Effector memory CD8-positive, alpha-beta T cell (primary cell): Measurements from ENCODE around the gene TXNDC2.
A peak's percentile ranks its signal among the peaks of the same experiment; 100 is the strongest.

Experiments used
- ATAC-seq: fragments of 150-1000 bp; cut with Tn5 transposase; replicated peaks from 2 replicates; pipeline ENCODE4 v1.10.0; 2021; ENCODE audit warnings: mild to moderate bottlenecking, moderate library complexity
- DNase-seq, 3 experiments: peaks; one replicate each; pipeline ENCODE4 v3.0.0; 2021
- H3K27ac Mint-ChIP-seq, 2 donors: one replicate each; pipeline ENCODE4 v1.8.0; 2022; ENCODE audit warnings: mild to moderate bottlenecking in 2 of 2, mixed read lengths in 2 of 2, moderate library complexity in 2 of 2
- H3K27me3 Mint-ChIP-seq, 2 donors: one replicate each; pipeline ENCODE4 v1.8.0; 2022; ENCODE audit warnings: mixed read lengths in 2 of 2
- H3K36me3 Mint-ChIP-seq: one replicate; pipeline ENCODE4 v1.8.0; 2022; ENCODE audit warnings: mild to moderate bottlenecking, moderate library complexity, mixed read lengths; ENCODE audit not compliant: insufficient read depth
- H3K4me1 Mint-ChIP-seq, 2 donors: one replicate each; pipeline ENCODE4 v1.8.0; 2022; ENCODE audit warnings: low read depth in 2 of 2, mixed read lengths in 2 of 2
- H3K4me3 Mint-ChIP-seq, 2 donors: one replicate each; pipeline ENCODE4 v1.8.0; 2022; ENCODE audit warnings: mild to moderate bottlenecking in 2 of 2, mixed read lengths in 2 of 2, moderate library complexity in 2 of 2
- H3K9me3 Mint-ChIP-seq, 2 donors: one replicate each; pipeline ENCODE4 v1.8.0; 2022; ENCODE audit warnings: mixed read lengths in 2 of 2

Gene TXNDC2

DNA sequence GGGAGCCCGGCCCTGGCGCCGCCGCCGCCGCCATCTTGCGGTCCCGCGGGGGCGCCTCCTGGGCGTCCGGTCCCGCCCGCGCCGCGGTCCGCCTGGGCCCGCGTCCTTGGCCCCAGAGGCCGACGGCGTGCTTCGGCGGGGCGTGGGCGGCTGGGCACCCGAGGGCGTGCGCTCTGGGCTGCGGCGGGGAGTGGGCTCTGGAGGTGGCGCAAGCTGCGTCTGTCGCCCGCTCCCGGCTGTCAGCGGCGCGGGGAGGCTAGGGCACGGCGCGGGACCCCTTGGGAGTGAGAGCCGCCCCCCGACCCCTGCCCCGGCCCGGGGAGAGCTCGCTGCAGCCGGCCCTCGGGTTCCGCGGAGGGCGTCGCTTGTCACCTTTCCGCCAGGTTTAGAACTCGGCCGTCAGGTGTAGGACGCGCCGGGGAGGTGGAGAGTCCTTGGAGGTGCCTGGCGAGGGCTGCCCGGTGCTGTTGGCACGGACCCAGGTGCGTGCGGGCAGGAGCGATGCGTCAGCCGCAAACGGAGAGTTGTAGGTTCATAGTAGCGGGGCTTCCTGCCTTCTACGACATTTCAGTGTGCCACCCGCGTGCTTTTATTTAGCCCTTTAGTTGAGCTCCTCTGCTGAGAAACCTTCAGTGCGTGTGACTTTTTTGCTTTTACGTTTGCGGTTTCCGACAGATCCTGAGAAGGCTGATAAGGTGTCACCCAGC lies 29.0 kb downstream of the TXNDC2 start:
- peak overlapping the region; percentile 76 to 86 for H3K27ac Mint-ChIP-seq
- peak; percentile 39 for ATAC-seq
- peak overlapping the region; percentile 84 to 87 for H3K4me3 Mint-ChIP-seq
- peaks cover 2 to 4% of the 10 kb centered on the region in 2 donors for H3K27me3 Mint-ChIP-seq
- DNase-seq = peak; percentile 65 to 73 (median 73)
- H3K36me3 Mint-ChIP-seq = peaks cover 16% of the 10 kb centered on the region
- no peaks in the 10 kb centered on the region for H3K9me3 Mint-ChIP-seq
- H3K4me1 Mint-ChIP-seq = peaks cover 17 to 20% of the 10 kb centered on the region in 2 donors

DNA sequence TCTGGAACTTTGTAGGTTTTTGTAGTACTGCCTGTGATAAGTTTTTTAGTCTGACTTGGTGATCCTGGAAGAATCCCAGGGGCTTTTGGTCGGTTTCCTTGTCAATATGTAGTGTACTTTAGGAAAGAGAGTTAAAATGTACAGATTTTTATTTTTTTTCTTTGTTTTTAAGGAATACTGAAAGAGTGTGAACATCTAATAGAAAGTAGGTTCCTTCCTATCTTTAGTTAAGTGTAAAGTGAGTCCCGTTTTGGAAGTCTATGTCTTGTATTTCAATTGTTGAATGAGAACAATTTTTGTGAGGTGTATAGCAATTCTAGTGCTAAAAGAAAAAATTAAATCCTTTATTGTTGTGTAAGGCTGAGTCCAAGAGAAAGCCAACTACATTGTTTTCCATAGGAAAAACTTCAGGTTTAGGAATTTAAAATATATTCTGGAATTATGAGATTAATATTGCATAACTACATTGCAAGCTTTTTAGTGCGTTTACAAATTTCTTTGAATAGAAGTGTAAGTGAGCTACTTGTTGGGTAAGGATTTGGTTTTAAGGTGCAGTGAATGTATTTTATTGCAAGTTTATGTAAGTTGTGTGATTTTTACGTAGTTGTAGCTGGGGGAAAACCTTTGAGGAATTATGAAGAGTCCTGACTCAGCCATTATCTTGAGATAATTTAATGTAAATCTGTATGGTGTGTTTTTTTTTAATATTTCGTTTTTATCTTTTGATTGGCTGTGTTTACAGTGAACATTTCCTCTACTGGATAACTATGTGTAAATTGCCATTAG lies 29.7 kb downstream of the TXNDC2 start:
- peak overlapping the region; percentile 76 to 86 for H3K27ac Mint-ChIP-seq
- peak overlapping the region; percentile 84 to 87 for H3K4me3 Mint-ChIP-seq
- DNase-seq (no peak), ATAC-seq (no peak)
- peaks cover 16% of the 10 kb centered on the region for H3K36me3 Mint-ChIP-seq
- H3K9me3 Mint-ChIP-seq = no peaks in the 10 kb centered on the region
- peaks cover 17 to 20% of the 10 kb centered on the region in 2 donors for H3K4me1 Mint-ChIP-seq
- H3K27me3 Mint-ChIP-seq = no peaks in the 10 kb centered on the region

DNA sequence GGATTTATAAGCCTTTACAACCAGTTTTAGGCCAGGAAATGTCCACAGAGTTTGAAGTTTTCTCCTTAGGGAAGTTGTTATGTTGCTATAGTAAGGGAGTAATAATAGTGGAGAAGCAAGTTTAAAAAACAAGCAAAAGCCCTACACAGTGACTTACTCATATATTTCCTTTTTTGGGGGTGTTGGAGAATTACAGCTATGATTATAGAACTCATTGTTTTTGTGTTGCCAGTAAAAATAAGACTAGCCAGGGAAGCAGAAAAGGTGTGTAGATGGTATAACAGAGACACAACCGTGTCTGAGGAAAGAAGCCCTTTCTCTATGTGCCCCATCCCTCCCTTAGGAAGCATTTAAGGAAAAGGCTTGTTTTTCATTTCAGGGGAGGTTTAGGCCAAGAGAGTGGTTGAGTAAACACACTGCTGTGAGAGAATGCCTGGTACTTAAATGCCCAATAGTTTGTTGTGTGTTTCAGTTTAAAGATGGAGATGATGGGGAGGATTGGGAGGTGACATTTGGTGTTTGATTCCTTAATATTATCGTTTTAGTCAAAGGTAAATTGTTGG lies 30.4 kb downstream of the TXNDC2 start:
- Mint-ChIP-seq H3K27me3 (no peaks in the 10 kb centered on the region), H3K36me3 (peaks cover 16% of the 10 kb centered on the region), H3K4me1 (peaks cover 17 to 20% of the 10 kb centered on the region in 2 donors), H3K9me3 (no peaks in the 10 kb centered on the region), H3K4me3 (peak overlapping the region; percentile 84 to 87), H3K27ac (peak overlapping the region; percentile 76 to 86)
- DNase-seq (no peak), ATAC-seq (no peak)

DNA sequence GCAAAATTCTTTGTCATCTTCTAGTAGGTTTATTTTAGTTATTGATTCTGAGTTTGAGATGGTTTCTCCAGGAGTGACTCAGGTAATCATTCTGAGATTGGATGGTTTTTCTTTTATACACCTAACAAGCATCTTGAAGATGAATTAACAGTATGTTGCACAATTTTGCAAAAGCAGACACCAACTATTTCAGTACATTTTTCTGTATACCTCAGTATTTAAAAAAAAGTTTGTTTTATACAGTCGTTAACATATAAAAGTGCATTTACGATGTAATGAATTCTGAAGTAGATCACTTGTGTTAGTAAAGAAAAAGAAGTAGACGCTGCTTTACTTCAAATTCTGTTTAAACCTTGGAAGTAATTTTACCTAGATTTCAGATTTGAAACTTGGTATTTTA lies 31.0 kb downstream of the TXNDC2 start:
- H3K27ac Mint-ChIP-seq = no peak overlapping the region
- H3K4me1 Mint-ChIP-seq = peaks cover 17 to 20% of the 10 kb centered on the region in 2 donors
- H3K9me3 Mint-ChIP-seq = no peaks in the 10 kb centered on the region
- H3K27me3 Mint-ChIP-seq = no peaks in the 10 kb centered on the region
- ATAC-seq (no peak), DNase-seq (no peak)
- H3K4me3 Mint-ChIP-seq = peak overlapping the region; percentile 84 to 87
- H3K36me3 Mint-ChIP-seq = peaks cover 16% of the 10 kb centered on the region

DNA sequence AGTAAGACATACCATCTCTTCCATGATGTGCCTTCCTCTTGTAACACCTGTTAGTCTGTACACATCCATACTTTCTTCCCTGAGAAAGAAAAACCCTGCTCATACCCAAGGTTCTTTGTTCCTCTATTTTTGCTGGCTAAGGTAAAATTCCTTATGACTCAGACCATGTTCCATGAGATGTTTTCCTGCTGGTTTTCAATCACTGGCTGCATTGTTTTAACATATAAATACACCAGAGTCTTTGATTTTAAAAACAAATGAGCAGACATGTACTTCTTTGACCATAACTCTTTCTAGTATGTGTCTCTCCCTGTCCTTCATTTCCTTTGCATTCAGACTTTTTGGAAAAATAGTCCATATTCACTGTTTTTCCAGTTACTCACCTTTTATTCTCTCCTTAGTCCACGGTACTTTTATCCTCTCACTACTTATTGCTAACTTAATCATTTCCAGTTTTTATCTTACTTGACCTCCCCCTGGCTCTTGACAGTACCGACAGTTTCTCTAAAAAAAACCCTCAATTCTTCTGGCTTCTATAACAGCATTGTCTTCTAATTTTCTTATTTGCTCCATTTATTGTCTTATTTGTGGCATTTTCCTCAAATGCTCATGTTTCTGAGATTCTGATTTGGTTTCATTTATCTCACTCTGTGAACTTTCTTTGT lies 32.4 kb downstream of the TXNDC2 start:
- H3K4me3 Mint-ChIP-seq = no peak overlapping the region
- ATAC-seq (no peak), DNase-seq (no peak)
- H3K4me1 Mint-ChIP-seq = peaks cover 17 to 20% of the 10 kb centered on the region in 2 donors
- no peaks in the 10 kb centered on the region for H3K27me3 Mint-ChIP-seq
- H3K36me3 Mint-ChIP-seq = peaks cover 16% of the 10 kb centered on the region
- H3K9me3 Mint-ChIP-seq = no peaks in the 10 kb centered on the region
- H3K27ac Mint-ChIP-seq = no peak overlapping the region

DNA sequence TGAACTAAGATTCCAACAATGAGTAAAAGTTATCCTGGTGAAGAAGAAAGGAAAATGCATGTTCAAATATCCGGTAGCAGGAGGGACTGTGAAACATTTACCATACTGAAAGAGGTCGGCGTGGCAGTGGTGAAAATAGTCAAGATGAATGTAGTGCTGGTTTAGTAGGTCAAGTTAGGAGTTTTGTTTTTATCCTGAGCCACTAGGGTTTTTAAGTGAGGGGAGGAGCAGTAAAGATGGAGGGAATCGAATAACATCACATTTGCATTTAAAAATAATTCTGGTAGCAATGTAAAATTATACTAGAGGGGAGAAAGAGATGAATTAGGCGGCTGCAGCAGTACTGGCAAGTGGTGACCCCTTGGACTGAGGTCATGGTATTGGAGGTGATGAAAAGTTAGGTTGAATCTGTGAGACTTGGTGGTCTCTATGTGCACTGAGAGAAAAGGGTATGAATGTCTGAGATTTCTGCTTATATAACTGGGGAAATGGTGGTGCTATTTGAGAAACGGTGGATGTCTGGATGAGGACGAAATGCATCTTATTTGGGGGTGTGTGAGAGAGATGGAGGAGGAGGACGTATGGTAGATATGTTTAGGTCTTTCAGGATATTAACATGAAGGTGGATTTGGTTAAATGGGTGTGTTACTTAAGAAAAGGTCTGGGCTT lies 33.9 kb downstream of the TXNDC2 start:
- no peak overlapping the region for H3K27ac Mint-ChIP-seq
- H3K27me3 Mint-ChIP-seq = no peaks in the 10 kb centered on the region
- peaks cover 21 to 27% of the 10 kb centered on the region in 2 donors for H3K4me1 Mint-ChIP-seq

DNA sequence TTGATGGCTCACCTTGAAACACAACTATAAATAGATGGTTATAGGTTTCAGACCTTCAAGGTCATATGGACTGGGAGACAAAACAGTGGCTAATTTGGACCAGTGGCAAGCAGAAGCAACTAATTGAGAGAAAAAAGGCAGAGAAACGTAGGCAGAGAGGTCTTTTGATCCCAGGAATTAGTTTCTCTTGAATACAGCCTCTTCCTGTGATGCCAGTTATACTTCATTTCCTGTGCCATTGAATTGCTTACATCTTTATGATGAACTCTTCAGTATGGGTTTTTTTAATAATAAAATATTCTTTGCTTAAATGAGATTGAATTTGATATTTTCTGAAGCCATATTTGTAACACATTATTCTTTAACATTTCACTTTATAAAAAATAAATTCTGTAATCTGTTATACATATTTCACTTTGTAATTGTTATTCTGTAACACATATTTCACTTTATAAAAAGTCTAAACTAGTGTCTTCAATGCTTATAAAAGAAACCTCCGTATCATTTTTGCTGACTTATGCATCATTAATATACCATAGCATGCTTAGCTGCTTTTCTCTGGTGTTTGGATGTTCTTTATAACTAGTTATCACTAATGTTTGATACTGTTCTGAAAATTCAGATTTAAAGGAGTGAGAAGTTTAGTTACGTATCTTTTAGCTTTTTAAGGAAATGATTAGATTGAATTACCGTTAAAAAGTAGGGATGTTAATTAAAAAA lies 37.0 kb downstream of the TXNDC2 start:
- Mint-ChIP-seq H3K4me1 (peaks cover 23 to 27% of the 10 kb centered on the region in 2 donors), H3K27me3 (no peaks in the 10 kb centered on the region), H3K9me3 (no peaks in the 10 kb centered on the region), H3K36me3 (peaks cover 4% of the 10 kb centered on the region), H3K27ac (peak overlapping the region in 1 of 2 donors; percentile 8), H3K4me3 (peak overlapping the region in 1 of 2 donors; percentile 7)
- ATAC-seq (no peak), DNase-seq (no peak)

More for the DNA sequence above, 33.9 kb downstream of the TXNDC2 start:
- no peak for DNase-seq
- Mint-ChIP-seq H3K9me3 (no peaks in the 10 kb centered on the region), H3K4me3 (no peak overlapping the region), H3K36me3 (peaks cover 7% of the 10 kb centered on the region)
- ATAC-seq = no peak

DNA sequence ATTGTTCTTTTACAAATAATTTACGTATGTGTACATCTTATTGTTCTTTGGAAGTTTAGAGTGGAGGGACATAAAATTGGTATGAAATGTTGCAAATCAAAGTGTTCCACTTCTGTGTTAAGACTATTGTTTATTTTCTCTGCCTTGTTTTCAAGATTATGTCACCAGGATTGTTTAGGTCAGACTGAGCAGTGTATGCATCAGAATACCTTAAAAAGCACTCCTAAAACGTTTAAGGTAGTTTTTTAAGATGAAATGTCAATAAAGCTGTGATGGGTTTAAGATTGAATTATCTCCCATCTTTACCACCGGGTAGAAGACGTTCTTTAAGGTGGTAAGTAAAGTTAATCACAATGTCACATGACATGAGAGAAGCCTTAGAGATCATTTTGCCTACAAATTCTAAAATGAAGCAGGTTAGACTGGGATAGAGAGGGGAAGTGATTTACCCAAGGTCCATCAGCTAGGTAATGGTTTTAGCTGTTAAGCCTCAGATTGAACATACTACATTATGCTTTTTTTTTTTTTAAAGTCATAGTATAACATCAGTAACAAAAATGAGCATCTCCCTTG lies 38.7 kb downstream of the TXNDC2 start:
- DNase-seq (no peak), ATAC-seq (no peak)
- Mint-ChIP-seq H3K36me3 (peaks cover 4% of the 10 kb centered on the region), H3K27ac (peak overlapping the region in 1 of 2 donors; percentile 68), H3K9me3 (no peaks in the 10 kb centered on the region), H3K4me3 (peak overlapping the region in 1 of 2 donors; percentile 67), H3K27me3 (no peaks in the 10 kb centered on the region), H3K4me1 (peaks cover 28 to 41% of the 10 kb centered on the region in 2 donors)

DNA sequence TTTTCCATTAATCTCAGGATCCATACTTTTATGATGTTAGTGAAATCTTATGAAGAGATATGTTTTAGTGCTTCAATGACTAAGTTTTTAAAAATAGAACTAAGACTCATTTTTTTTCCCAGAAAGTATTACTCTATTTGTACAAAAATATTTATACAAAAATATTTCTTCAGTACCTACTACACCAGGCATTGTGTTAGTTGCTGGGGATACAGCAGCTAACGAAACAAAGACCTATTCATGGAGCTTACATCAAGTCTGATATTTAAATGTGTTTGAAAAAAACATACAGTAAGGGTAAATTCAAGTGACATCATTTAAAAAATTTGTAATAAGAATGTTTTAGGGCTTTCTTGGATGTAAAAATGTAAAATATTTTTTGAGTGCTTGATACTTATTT lies 39.6 kb downstream of the TXNDC2 start:
- no peaks in the 10 kb centered on the region for H3K27me3 Mint-ChIP-seq
- no peaks in the 10 kb centered on the region for H3K9me3 Mint-ChIP-seq
- no peak overlapping the region for H3K4me3 Mint-ChIP-seq
- ATAC-seq (no peak), DNase-seq (no peak)
- H3K36me3 Mint-ChIP-seq = peaks cover 4% of the 10 kb centered on the region
- no peak overlapping the region for H3K27ac Mint-ChIP-seq
- peaks cover 31 to 43% of the 10 kb centered on the region in 2 donors for H3K4me1 Mint-ChIP-seq

DNA sequence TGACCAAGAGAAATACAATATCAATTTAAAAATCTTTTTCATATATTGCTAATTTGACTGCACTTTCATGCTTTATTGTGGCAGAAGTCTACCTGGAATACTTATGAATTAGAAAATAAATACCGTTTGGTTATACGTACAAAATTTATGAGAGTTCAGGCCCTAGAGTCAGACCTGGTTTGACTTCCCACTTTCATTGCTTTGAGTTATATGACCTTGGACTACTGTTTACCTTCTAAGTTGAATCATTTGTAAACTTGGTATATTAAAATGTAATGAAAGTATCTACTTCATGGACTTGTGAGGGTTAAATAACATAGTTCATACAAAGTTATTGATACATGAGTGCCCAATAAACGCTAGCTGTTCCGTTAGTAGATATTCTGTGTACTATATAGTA lies 40.0 kb downstream of the TXNDC2 start:
- Mint-ChIP-seq H3K9me3 (no peaks in the 10 kb centered on the region), H3K4me3 (peak overlapping the region in 1 of 2 donors; percentile 7), H3K27ac (no peak overlapping the region), H3K27me3 (no peaks in the 10 kb centered on the region), H3K36me3 (peaks cover 4% of the 10 kb centered on the region), H3K4me1 (peaks cover 32 to 43% of the 10 kb centered on the region in 2 donors)
- no peak for DNase-seq
- ATAC-seq = no peak

DNA sequence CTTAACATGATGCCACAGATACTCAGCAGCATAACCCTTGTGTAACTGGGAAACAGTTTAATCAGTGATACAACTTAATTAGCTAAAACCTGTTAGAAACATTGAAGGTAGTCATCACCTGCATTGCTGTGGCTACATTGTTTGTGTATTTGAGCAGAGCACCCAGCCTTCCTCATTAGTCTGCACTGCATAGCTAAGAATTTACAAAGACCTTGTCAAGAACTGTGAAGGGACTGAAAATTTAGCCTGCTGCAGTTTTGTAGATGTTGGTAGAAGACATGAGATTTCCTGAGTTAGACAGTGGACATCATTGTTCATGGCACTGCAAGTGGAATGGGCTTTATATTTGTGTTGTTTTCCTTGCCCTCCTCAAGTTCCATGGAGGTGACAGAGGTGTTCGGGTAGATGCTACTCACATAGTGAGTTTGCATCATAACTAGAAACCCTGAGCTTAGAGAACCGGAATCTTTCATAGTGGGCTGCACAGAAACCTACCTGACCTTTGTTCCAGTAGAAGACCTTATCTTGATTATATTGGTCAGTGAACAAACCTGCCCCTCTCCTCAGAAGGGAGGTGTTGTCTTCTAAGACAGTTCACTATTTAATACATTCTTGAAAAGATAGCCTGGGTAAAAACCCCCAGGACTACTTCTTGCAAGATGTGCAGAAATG lies 40.6 kb downstream of the TXNDC2 start:
- Mint-ChIP-seq H3K27ac (peak overlapping the region in 1 of 2 donors; percentile 22), H3K9me3 (no peaks in the 10 kb centered on the region), H3K4me1 (peaks cover 32 to 47% of the 10 kb centered on the region in 2 donors), H3K4me3 (peak overlapping the region in 1 of 2 donors; percentile 7), H3K36me3 (peaks cover 4% of the 10 kb centered on the region), H3K27me3 (no peaks in the 10 kb centered on the region)
- no peak for DNase-seq
- ATAC-seq = no peak

DNA sequence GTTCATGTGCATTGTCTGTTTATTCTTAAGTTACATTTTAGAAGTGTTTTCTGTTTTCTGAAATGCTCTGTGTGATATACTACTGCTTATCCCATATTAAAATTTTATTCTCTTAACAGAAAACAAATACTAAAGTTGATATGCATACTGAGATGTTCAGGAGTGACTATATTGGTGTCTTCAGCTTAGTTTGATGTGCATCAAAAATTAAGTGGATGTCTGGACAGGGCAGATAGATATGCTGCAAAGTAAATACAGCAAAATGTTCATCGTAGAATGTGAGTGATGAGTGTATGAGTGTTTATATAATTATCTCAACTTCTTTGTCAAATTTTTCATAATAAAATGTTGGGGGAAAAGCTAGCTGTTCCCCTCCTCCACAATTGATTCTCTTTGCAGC lies 41.2 kb downstream of the TXNDC2 start:
- peak overlapping the region in 1 of 2 donors; percentile 22 for H3K27ac Mint-ChIP-seq
- peaks cover 34 to 47% of the 10 kb centered on the region in 2 donors for H3K4me1 Mint-ChIP-seq
- H3K36me3 Mint-ChIP-seq = peaks cover 4% of the 10 kb centered on the region
- H3K4me3 Mint-ChIP-seq = peak overlapping the region; percentile 31 to 45
- H3K27me3 Mint-ChIP-seq = no peaks in the 10 kb centered on the region
- ATAC-seq (no peak), DNase-seq (no peak)
- H3K9me3 Mint-ChIP-seq = no peaks in the 10 kb centered on the region
